ENCODE measurements around the gene RABGAP1L. TPM values are rescaled to one million over a fixed set of nuclear protein-coding genes. Genes with fewer than 3 reads are reported as not detected.

The RABGAP1L gene
- total RNA-seq, 1 donor from 2014 or later: 69.2 TPM

- intact Hi-C loops (cut with micrococcal nuclease): loop anchor here (10.0 kb wide), 1 partner anchor 121 kb away; no protein-coding TSS in a partner anchor
- H3K9me3 ChIP-seq (replicated peaks): peaks cover 5% of the 10 kb centered on the region
- H3K27ac ChIP-seq (replicated peaks): no peak overlapping the region
- no peak for TF ChIP-seq CTCF (IDR thresholded peaks at IDR 0.05; ENCODE audit: borderline replicate concordance)
- no peak for DNase-seq
- no peaks in the 10 kb centered on the region for H3K36me3 ChIP-seq
- H3K4me3 ChIP-seq: no peak overlapping the region
- no peaks in the 10 kb centered on the region for H3K27me3 ChIP-seq (ENCODE audit: low read depth)
- H3K4me1 ChIP-seq: peaks cover 20% of the 10 kb centered on the region
These were observed 56.4 kb downstream of the RABGAP1L start for GRCh38 chr1:174215766-174216165.

- Histone ChIP-seq H3K4me1 (peaks cover 20% of the 10 kb centered on the region), H3K27me3 (ENCODE audit: low read depth) (no peaks in the 10 kb centered on the region), H3K9me3 (replicated peaks) (peaks cover 3% of the 10 kb centered on the region), H3K4me3 (no peak overlapping the region), H3K36me3 (peaks cover 14% of the 10 kb centered on the region), H3K27ac (replicated peaks) (peak overlapping the region; percentile 45)
- no peak for DNase-seq
- intact Hi-C loops (cut with micrococcal nuclease): loop anchor here (10.0 kb wide), 1 partner anchor 122 kb away; no protein-coding TSS in a partner anchor
- no peak for TF ChIP-seq CTCF (IDR thresholded peaks at IDR 0.05; ENCODE audit: borderline replicate concordance)
These were observed 57.9 kb downstream of the RABGAP1L start for GRCh38 chr1:174217248-174217647.

- peaks cover 22% of the 10 kb centered on the region for H3K36me3 ChIP-seq
- intact Hi-C loops (cut with micrococcal nuclease): loop anchor here (10.0 kb wide), 1 partner anchor 123 kb away; no protein-coding TSS in a partner anchor
- H3K27me3 ChIP-seq (ENCODE audit: low read depth): no peaks in the 10 kb centered on the region
- no peak for DNase-seq
- H3K9me3 ChIP-seq (replicated peaks): peaks cover 7% of the 10 kb centered on the region
- H3K4me3 ChIP-seq: no peak overlapping the region
- TF ChIP-seq CTCF (IDR thresholded peaks at IDR 0.05; ENCODE audit: borderline replicate concordance): peak; percentile 81
- H3K27ac ChIP-seq (replicated peaks): peak overlapping the region; percentile 45
- H3K4me1 ChIP-seq: peaks cover 20% of the 10 kb centered on the region
These were observed 58.7 kb downstream of the RABGAP1L start for GRCh38 chr1:174217787-174218574.

- intact Hi-C loops (cut with micrococcal nuclease): loop anchor here (10.0 kb wide), 1 partner anchor 124 kb away; no protein-coding TSS in a partner anchor
- H3K27me3 ChIP-seq (ENCODE audit: low read depth): no peaks in the 10 kb centered on the region
- no peak for TF ChIP-seq CTCF (IDR thresholded peaks at IDR 0.05; ENCODE audit: borderline replicate concordance)
- peaks cover 24% of the 10 kb centered on the region for H3K36me3 ChIP-seq
- no peak overlapping the region for H3K4me3 ChIP-seq
- DNase-seq: no peak
- no peak overlapping the region for H3K27ac ChIP-seq (replicated peaks)
- peaks cover 20% of the 10 kb centered on the region for H3K4me1 ChIP-seq
- H3K9me3 ChIP-seq (replicated peaks): peaks cover 7% of the 10 kb centered on the region
These were observed 59.7 kb downstream of the RABGAP1L start for GRCh38 chr1:174218983-174219382.

GRCh38 chr1:174219606-174220370 lies 60.5 kb downstream of the RABGAP1L start:
- Histone ChIP-seq H3K27me3 (ENCODE audit: low read depth) (no peaks in the 10 kb centered on the region), H3K9me3 (replicated peaks) (peaks cover 7% of the 10 kb centered on the region), H3K36me3 (peaks cover 24% of the 10 kb centered on the region), H3K27ac (replicated peaks) (no peak overlapping the region), H3K4me3 (no peak overlapping the region), H3K4me1 (peaks cover 20% of the 10 kb centered on the region)
- intact Hi-C loops (cut with micrococcal nuclease): loop anchor here (10.0 kb wide), 1 partner anchor 125 kb away; no protein-coding TSS in a partner anchor
- no peak for DNase-seq
- no peak for TF ChIP-seq CTCF (IDR thresholded peaks at IDR 0.05; ENCODE audit: borderline replicate concordance)
